ENCODE measurements around the gene HEATR5A. TPM values are rescaled to one million over a fixed set of nuclear protein-coding genes. Genes with fewer than 3 reads are reported as not detected.
"Not testable (repeated sequence)": the region's sequence is repeated elsewhere in the genome, so short reads cannot be mapped to it uniquely, and the experiment has no call there.

Gene HEATR5A
- total RNA-seq, 1 donor from 2014 or later = 23.6 TPM

GRCh38 chr14:31266437-31267331, 153.7 kb downstream of the HEATR5A start:
- Mint-ChIP-seq H3K9me3 (no peaks in the 10 kb centered on the region), H3K36me3 (ENCODE audit: low read depth) (no peaks in the 10 kb centered on the region), H3K4me3 (no peak overlapping the region), H3K27ac (no peak overlapping the region), H3K27me3 (no peaks in the 10 kb centered on the region), H3K4me1 (peaks cover 3% of the 10 kb centered on the region)
- intact Hi-C loops (cut with micrococcal nuclease) = no loop called here
- no peak for DNase-seq

GRCh38 chr14:31265701-31266398, 154.5 kb downstream of the HEATR5A start:
- DNase-seq = no peak
- no peak overlapping the region for H3K4me3 Mint-ChIP-seq
- H3K36me3 Mint-ChIP-seq (ENCODE audit: low read depth) = no peaks in the 10 kb centered on the region
- H3K4me1 Mint-ChIP-seq = peaks cover 3% of the 10 kb centered on the region
- no peaks in the 10 kb centered on the region for H3K9me3 Mint-ChIP-seq
- H3K27me3 Mint-ChIP-seq = no peaks in the 10 kb centered on the region
- no peak overlapping the region for H3K27ac Mint-ChIP-seq
- intact Hi-C loops (cut with micrococcal nuclease) = no loop called here

GRCh38 chr14:31263485-31264133, 156.7 kb downstream of the HEATR5A start:
- DNase-seq = no peak
- no peaks in the 10 kb centered on the region for H3K36me3 Mint-ChIP-seq (ENCODE audit: low read depth)
- no peak overlapping the region for H3K27ac Mint-ChIP-seq

GRCh38 chr14:31261859-31262731, 158.3 kb downstream of the HEATR5A start:
- Mint-ChIP-seq H3K9me3 (no peaks in the 10 kb centered on the region), H3K4me3 (no peak overlapping the region), H3K27ac (no peak overlapping the region), H3K27me3 (no peaks in the 10 kb centered on the region), H3K4me1 (peaks cover 3% of the 10 kb centered on the region), H3K36me3 (ENCODE audit: low read depth) (no peaks in the 10 kb centered on the region)
- intact Hi-C loops (cut with micrococcal nuclease) = no loop called here
- no peak for DNase-seq

More at GRCh38 chr14:31263485-31264133, 156.7 kb downstream of the HEATR5A start:
- no peak overlapping the region for H3K4me3 Mint-ChIP-seq
- H3K9me3 Mint-ChIP-seq = no peaks in the 10 kb centered on the region
- peaks cover 3% of the 10 kb centered on the region for H3K4me1 Mint-ChIP-seq
- intact Hi-C loops (cut with micrococcal nuclease) = no loop called here
- H3K27me3 Mint-ChIP-seq = no peaks in the 10 kb centered on the region

- peaks cover 3% of the 10 kb centered on the region for H3K4me1 Mint-ChIP-seq
- H3K27me3 Mint-ChIP-seq = no peaks in the 10 kb centered on the region
- DNase-seq = no peak
- no peaks in the 10 kb centered on the region for H3K9me3 Mint-ChIP-seq
- intact Hi-C loops (cut with micrococcal nuclease) = no loop called here
- H3K4me3 Mint-ChIP-seq = no peak overlapping the region
- no peaks in the 10 kb centered on the region for H3K36me3 Mint-ChIP-seq (ENCODE audit: low read depth)
- no peak overlapping the region for H3K27ac Mint-ChIP-seq
Measured at GRCh38 chr14:31261523-31261858, 158.9 kb downstream of the HEATR5A start.

- H3K4me3 Mint-ChIP-seq; H3K27me3 Mint-ChIP-seq; H3K36me3 Mint-ChIP-seq (ENCODE audit: low read depth); H3K9me3 Mint-ChIP-seq; DNase-seq; H3K27ac Mint-ChIP-seq; H3K4me1 Mint-ChIP-seq; intact Hi-C loops (cut with micrococcal nuclease): not testable (repeated sequence)
Measured at GRCh38 chr14:31259040-31259435, 161.3 kb downstream of the HEATR5A start.

- no peaks in the 10 kb centered on the region for H3K27me3 Mint-ChIP-seq
- no peaks in the 10 kb centered on the region for H3K36me3 Mint-ChIP-seq (ENCODE audit: low read depth)
- no peak overlapping the region for H3K27ac Mint-ChIP-seq
- no peaks in the 10 kb centered on the region for H3K9me3 Mint-ChIP-seq
- no peaks in the 10 kb centered on the region for H3K4me1 Mint-ChIP-seq
- no peak for DNase-seq
- H3K4me3 Mint-ChIP-seq = no peak overlapping the region
- intact Hi-C loops (cut with micrococcal nuclease) = no loop called here
Measured at GRCh38 chr14:31258427-31259039, 161.8 kb downstream of the HEATR5A start.

GRCh38 chr14:31257554-31258426, 162.6 kb downstream of the HEATR5A start:
- H3K27me3 Mint-ChIP-seq; DNase-seq; H3K27ac Mint-ChIP-seq; H3K9me3 Mint-ChIP-seq; intact Hi-C loops (cut with micrococcal nuclease); H3K36me3 Mint-ChIP-seq (ENCODE audit: low read depth); H3K4me1 Mint-ChIP-seq; H3K4me3 Mint-ChIP-seq: not testable (repeated sequence)

- Mint-ChIP-seq H3K4me3 (no peak overlapping the region), H3K27ac (no peak overlapping the region), H3K27me3 (no peaks in the 10 kb centered on the region), H3K9me3 (no peaks in the 10 kb centered on the region), H3K36me3 (ENCODE audit: low read depth) (no peaks in the 10 kb centered on the region), H3K4me1 (no peaks in the 10 kb centered on the region)
- no peak for DNase-seq
- intact Hi-C loops (cut with micrococcal nuclease) = no loop called here
Measured at GRCh38 chr14:31257244-31257553, 163.2 kb downstream of the HEATR5A start.

- DNase-seq = no peak
- no peaks in the 10 kb centered on the region for H3K27me3 Mint-ChIP-seq
- H3K36me3 Mint-ChIP-seq (ENCODE audit: low read depth) = no peaks in the 10 kb centered on the region
- H3K4me1 Mint-ChIP-seq = no peaks in the 10 kb centered on the region
- intact Hi-C loops (cut with micrococcal nuclease) = no loop called here
- no peak overlapping the region for H3K27ac Mint-ChIP-seq
- no peaks in the 10 kb centered on the region for H3K9me3 Mint-ChIP-seq
- H3K4me3 Mint-ChIP-seq = no peak overlapping the region
Measured at GRCh38 chr14:31256534-31257243, 163.7 kb downstream of the HEATR5A start.

GRCh38 chr14:31255918-31256317, 164.4 kb downstream of the HEATR5A start:
- H3K9me3 Mint-ChIP-seq; intact Hi-C loops (cut with micrococcal nuclease); DNase-seq; H3K27me3 Mint-ChIP-seq; H3K4me1 Mint-ChIP-seq; H3K36me3 Mint-ChIP-seq (ENCODE audit: low read depth); H3K27ac Mint-ChIP-seq; H3K4me3 Mint-ChIP-seq: not testable (repeated sequence)

- Mint-ChIP-seq H3K36me3 (ENCODE audit: low read depth) (no peaks in the 10 kb centered on the region), H3K27me3 (no peaks in the 10 kb centered on the region), H3K9me3 (no peaks in the 10 kb centered on the region), H3K4me1 (no peaks in the 10 kb centered on the region), H3K4me3 (no peak overlapping the region), H3K27ac (no peak overlapping the region)
- DNase-seq = no peak
- intact Hi-C loops (cut with micrococcal nuclease) = no loop called here
Measured at GRCh38 chr14:31255286-31255685, 165.1 kb downstream of the HEATR5A start.

Measured in activated CD4-positive, alpha-beta T cell treated with anti-CD3 and anti-CD28 coated beads, Interleukin-2, amount 10 ng/mL, durations not matched to agents 24 days and 14 days (primary cell).